Mesendoderm (in vitro differentiated cells): ENCODE data around the gene EPS8.

Experiments
- DNase-seq: peaks from one replicate; pipeline ENCODE4 v3.0.0; 2013
- H2AK5ac ChIP-seq: 2 replicates; pipeline ENCODE4 v1.6.1; 2013; ENCODE audit warnings: low read length, inconsistent platforms
- H2BK120ac ChIP-seq: 2 replicates; pipeline ENCODE4 v1.6.1; 2013; ENCODE audit warnings: low read depth, mild to moderate bottlenecking, low read length, moderate library complexity, mixed read lengths
- H2BK15ac ChIP-seq: replicated peaks from 2 replicates; pipeline ENCODE4 v1.6.1; 2013; ENCODE audit warnings: low read depth, mild to moderate bottlenecking, moderate library complexity
- H2BK5ac ChIP-seq: 2 replicates; pipeline ENCODE4 v1.6.1; 2013; ENCODE audit warnings: low read length, inconsistent platforms
- H3K18ac ChIP-seq: 2 replicates; pipeline ENCODE4 v1.6.1; 2013; ENCODE audit warnings: mild to moderate bottlenecking, low read length, mixed read lengths
- H3K23ac ChIP-seq: one replicate; pipeline ENCODE4 v1.6.1; 2013; ENCODE audit warnings: low read length
- H3K27ac ChIP-seq: 2 replicates; pipeline ENCODE4 v1.5.1; 2013; ENCODE audit warnings: low read depth, mild to moderate bottlenecking, inconsistent platforms, low read length, moderate library complexity
- H3K27me3 ChIP-seq: 2 replicates; pipeline ENCODE4 v1.6.1; 2013; ENCODE audit warnings: low read length, control low read depth, mild to moderate bottlenecking, inconsistent platforms; ENCODE audit not compliant: insufficient read depth, poor library complexity
- H3K36me3 ChIP-seq: 2 replicates; pipeline ENCODE4 v1.6.1; 2013; ENCODE audit warnings: low read length, inconsistent platforms; ENCODE audit not compliant: control insufficient read depth, insufficient read depth
- H3K4ac ChIP-seq: one replicate; pipeline ENCODE4 v1.6.1; 2013; ENCODE audit warnings: low read depth, mild to moderate bottlenecking, low read length, moderate library complexity
- H3K4me1 ChIP-seq: 2 replicates; pipeline ENCODE4 v1.6.1; 2013; ENCODE audit warnings: low read depth, low read length, inconsistent platforms; ENCODE audit not compliant: control insufficient read depth
- H3K4me2 ChIP-seq: 2 replicates; pipeline ENCODE4 v1.6.1; 2013; ENCODE audit warnings: low read length
- H3K4me3 ChIP-seq: 2 replicates; pipeline ENCODE4 v1.5.1; 2013; ENCODE audit warnings: mild to moderate bottlenecking, low read length
- H3K56ac ChIP-seq: one replicate; pipeline ENCODE4 v1.6.1; 2013; ENCODE audit warnings: low read length
- H3K79me1 ChIP-seq: 2 replicates; pipeline ENCODE4 v1.6.1; 2013; ENCODE audit warnings: low read length, inconsistent platforms
- H3K79me2 ChIP-seq: 2 replicates; pipeline ENCODE4 v1.6.1; 2013; ENCODE audit warnings: mild to moderate bottlenecking, low read length; ENCODE audit not compliant: control insufficient read depth, insufficient read depth
- H3K9ac ChIP-seq: 2 replicates; pipeline ENCODE4 v1.6.1; 2013; ENCODE audit warnings: low read length, inconsistent platforms
- H4K5ac ChIP-seq: one replicate; pipeline ENCODE4 v1.6.1; 2013; ENCODE audit warnings: low read length
- H4K8ac ChIP-seq: one replicate; pipeline ENCODE4 v1.6.1; 2013; ENCODE audit warnings: low read depth, mild to moderate bottlenecking, control low read depth, low read length, moderate library complexity
- WGBS: extraction: QIAGEN DNeasy Blood & Tissue Kit; methylation state at CpG from one replicate; pipeline ENCODE4 v1.1.7; 2013; ENCODE audit warnings: low lambda C conversion rate, missing lambda C conversion rate; ENCODE audit not compliant: insufficient coverage; ENCODE audit errors: extremely low coverage; 5-methylcytosine and 5-hydroxymethylcytosine counted together

Gene EPS8

GRCh38 chr12:15776532-15776931, 12.7 kb downstream of the EPS8 start:
- no peak overlapping the region for H3K23ac ChIP-seq
- no peak overlapping the region for H3K4me2 ChIP-seq
- DNase-seq, result no peak
- no peaks in the 10 kb centered on the region for H3K79me1 ChIP-seq
- no peak overlapping the region for H2BK120ac ChIP-seq
- no CpG with 5 or more reads among the region's 5 CpGs for WGBS
- no peaks in the 10 kb centered on the region for H3K36me3 ChIP-seq
- H3K4ac ChIP-seq, result no peak overlapping the region
- no peaks in the 10 kb centered on the region for H3K4me1 ChIP-seq
- H4K8ac ChIP-seq, result no peak overlapping the region
- no peaks in the 10 kb centered on the region for H3K79me2 ChIP-seq
- H2AK5ac ChIP-seq, result no peak overlapping the region
- no peak overlapping the region for H3K9ac ChIP-seq
- H3K27me3 ChIP-seq, result no peaks in the 10 kb centered on the region
- no peak overlapping the region for H3K27ac ChIP-seq
- no peak overlapping the region for H3K56ac ChIP-seq
- H3K4me3 ChIP-seq, result no peak overlapping the region
- H2BK15ac ChIP-seq, result no peak overlapping the region
- H4K5ac ChIP-seq, result no peak overlapping the region
- H3K18ac ChIP-seq, result no peak overlapping the region
- H2BK5ac ChIP-seq, result no peak overlapping the region

- Histone ChIP-seq H3K4ac (no peak overlapping the region), H3K4me1 (peaks cover 2% of the 10 kb centered on the region)
- no peak for DNase-seq
Observed at GRCh38 chr12:15774819-15775218, 14.4 kb downstream of the EPS8 start.

GRCh38 chr12:15772405-15773018, 16.7 kb downstream of the EPS8 start:
- Histone ChIP-seq H3K4me2 (no peak overlapping the region), H3K18ac (no peak overlapping the region), H3K36me3 (no peaks in the 10 kb centered on the region), H3K27me3 (no peaks in the 10 kb centered on the region), H3K4ac (no peak overlapping the region), H4K5ac (no peak overlapping the region), H3K79me1 (no peaks in the 10 kb centered on the region), H3K9ac (no peak overlapping the region), H3K79me2 (no peaks in the 10 kb centered on the region), H3K27ac (no peak overlapping the region), H4K8ac (no peak overlapping the region), H2AK5ac (no peak overlapping the region), H3K56ac (no peak overlapping the region), H2BK15ac (no peak overlapping the region), H2BK5ac (no peak overlapping the region), H3K23ac (no peak overlapping the region), H3K4me3 (no peak overlapping the region), H3K4me1 (peaks cover 2% of the 10 kb centered on the region), H2BK120ac (no peak overlapping the region)
- WGBS, result no CpG with 5 or more reads among the region's 2 CpGs
- peak; percentile 56 for DNase-seq

More at GRCh38 chr12:15774819-15775218, 14.4 kb downstream of the EPS8 start:
- H3K27ac ChIP-seq, result no peak overlapping the region
- WGBS, result no CpG with 5 or more reads among the region's 1 CpG
- no peak overlapping the region for H2AK5ac ChIP-seq
- no peaks in the 10 kb centered on the region for H3K27me3 ChIP-seq
- H2BK15ac ChIP-seq, result no peak overlapping the region
- H3K36me3 ChIP-seq, result no peaks in the 10 kb centered on the region
- H3K4me2 ChIP-seq, result no peak overlapping the region
- H3K4me3 ChIP-seq, result no peak overlapping the region
- H3K79me1 ChIP-seq, result no peaks in the 10 kb centered on the region
- H3K56ac ChIP-seq, result no peak overlapping the region
- H3K79me2 ChIP-seq, result no peaks in the 10 kb centered on the region
- H3K18ac ChIP-seq, result no peak overlapping the region
- no peak overlapping the region for H3K9ac ChIP-seq
- no peak overlapping the region for H3K23ac ChIP-seq
- no peak overlapping the region for H4K8ac ChIP-seq
- H2BK120ac ChIP-seq, result no peak overlapping the region
- H2BK5ac ChIP-seq, result no peak overlapping the region
- H4K5ac ChIP-seq, result no peak overlapping the region

GRCh38 chr12:15770581-15770980, 18.6 kb downstream of the EPS8 start:
- Histone ChIP-seq H3K4me1 (peaks cover 2% of the 10 kb centered on the region), H3K27ac (no peak overlapping the region)
- no CpG with 5 or more reads among the region's 1 CpG for whole genome bisulfite sequencing

GRCh38 chr12:15770021-15770420, 19.2 kb downstream of the EPS8 start:
- H2BK5ac ChIP-seq, result no peak overlapping the region
- H3K18ac ChIP-seq, result no peak overlapping the region
- H3K4ac ChIP-seq, result no peak overlapping the region
- H3K9ac ChIP-seq, result no peak overlapping the region
- peaks cover 2% of the 10 kb centered on the region for H3K4me1 ChIP-seq
- H3K56ac ChIP-seq, result no peak overlapping the region
- H2BK15ac ChIP-seq, result no peak overlapping the region
- DNase-seq, result no peak
- H3K27ac ChIP-seq, result no peak overlapping the region
- no peaks in the 10 kb centered on the region for H3K79me2 ChIP-seq
- H4K8ac ChIP-seq, result no peak overlapping the region
- no peak overlapping the region for H2BK120ac ChIP-seq
- no peak overlapping the region for H3K4me3 ChIP-seq
- no peaks in the 10 kb centered on the region for H3K36me3 ChIP-seq
- no peak overlapping the region for H3K23ac ChIP-seq
- H3K4me2 ChIP-seq, result no peak overlapping the region
- no peak overlapping the region for H4K5ac ChIP-seq
- H3K27me3 ChIP-seq, result no peaks in the 10 kb centered on the region
- H3K79me1 ChIP-seq, result no peaks in the 10 kb centered on the region
- no peak overlapping the region for H2AK5ac ChIP-seq
- no CpG with 5 or more reads among the region's 3 CpGs for WGBS

More at GRCh38 chr12:15770581-15770980, 18.6 kb downstream of the EPS8 start:
- no peaks in the 10 kb centered on the region for H3K27me3 ChIP-seq
- no peak overlapping the region for H3K18ac ChIP-seq
- no peak overlapping the region for H2BK15ac ChIP-seq
- H3K4ac ChIP-seq, result no peak overlapping the region
- no peak overlapping the region for H2BK120ac ChIP-seq
- no peak overlapping the region for H3K23ac ChIP-seq
- no peak overlapping the region for H3K9ac ChIP-seq
- no peak overlapping the region for H3K56ac ChIP-seq
- no peak overlapping the region for H4K8ac ChIP-seq
- no peak overlapping the region for H4K5ac ChIP-seq
- H3K36me3 ChIP-seq, result no peaks in the 10 kb centered on the region
- no peaks in the 10 kb centered on the region for H3K79me1 ChIP-seq
- H2AK5ac ChIP-seq, result no peak overlapping the region
- DNase-seq, result peak; percentile 9
- no peaks in the 10 kb centered on the region for H3K79me2 ChIP-seq
- H3K4me2 ChIP-seq, result no peak overlapping the region
- no peak overlapping the region for H3K4me3 ChIP-seq
- H2BK5ac ChIP-seq, result no peak overlapping the region

GRCh38 chr12:15769586-15769985, 19.6 kb downstream of the EPS8 start:
- Histone ChIP-seq H4K8ac (no peak overlapping the region), H3K27me3 (no peaks in the 10 kb centered on the region), H3K4ac (no peak overlapping the region), H3K18ac (no peak overlapping the region), H3K4me1 (peaks cover 2% of the 10 kb centered on the region), H3K36me3 (no peaks in the 10 kb centered on the region), H4K5ac (no peak overlapping the region), H3K9ac (no peak overlapping the region), H2BK120ac (no peak overlapping the region), H3K23ac (no peak overlapping the region), H2BK5ac (no peak overlapping the region), H3K4me2 (no peak overlapping the region), H3K27ac (no peak overlapping the region), H2AK5ac (no peak overlapping the region), H3K79me2 (no peaks in the 10 kb centered on the region), H3K79me1 (no peaks in the 10 kb centered on the region), H3K56ac (no peak overlapping the region), H3K4me3 (no peak overlapping the region), H2BK15ac (no peak overlapping the region)
- WGBS, result no CpG with 5 or more reads among the region's 3 CpGs
- DNase-seq, result no peak
